Skeletal muscle satellite cell (primary cell): ENCODE data around the gene MLLT10.

Experiments used
- H3K27me3 ChIP-seq: 2 replicates; pipeline ENCODE4 v1.7.0; 2013; ENCODE audit warnings: low read length; ENCODE audit not compliant: control insufficient read depth, insufficient read depth
- H3K36me3 ChIP-seq: 2 replicates; pipeline ENCODE4 v1.7.0; 2013; ENCODE audit warnings: mild to moderate bottlenecking, control low read depth, low read length; ENCODE audit not compliant: insufficient read depth
- H3K4me1 ChIP-seq: 2 replicates; pipeline ENCODE4 v1.7.0; 2013; ENCODE audit warnings: low read length; ENCODE audit not compliant: control insufficient read depth, insufficient read depth
- H3K4me2 ChIP-seq: 2 replicates; pipeline ENCODE4 v1.7.0; 2013; ENCODE audit warnings: mild to moderate bottlenecking, low read length
- H3K4me3 ChIP-seq: 2 replicates; pipeline ENCODE4 v1.7.0; 2013; ENCODE audit warnings: low read length
- H3K9ac ChIP-seq: 2 replicates; pipeline ENCODE4 v1.7.0; 2013; ENCODE audit warnings: mild to moderate bottlenecking, low read depth, low read length, moderate library complexity
- H3K9me3 ChIP-seq: replicated peaks from 2 replicates; pipeline ENCODE4 v1.7.0; 2013; ENCODE audit warnings: mild to moderate bottlenecking, control low read depth, low read length

MLLT10 gene

GRCh38 chr10:21495752-21496342 lies 38.2 kb upstream of the MLLT10 start:
- Histone ChIP-seq H3K36me3 (no peaks in the 10 kb centered on the region), H3K27me3 (peaks cover 19% of the 10 kb centered on the region), H3K4me2 (peak overlapping the region; percentile 100)

GRCh38 chr10:21496343-21497176 lies 37.5 kb upstream of the MLLT10 start:
- peaks cover 13% of the 10 kb centered on the region for H3K4me1 ChIP-seq
- peak overlapping the region; percentile 67 for H3K9ac ChIP-seq
- peaks cover 19% of the 10 kb centered on the region for H3K27me3 ChIP-seq
- H3K9me3 ChIP-seq: no peaks in the 10 kb centered on the region
- H3K4me3 ChIP-seq: peak overlapping the region; percentile 98
- H3K36me3 ChIP-seq: no peaks in the 10 kb centered on the region
- peak overlapping the region; percentile 100 for H3K4me2 ChIP-seq

More at GRCh38 chr10:21495752-21496342, 38.2 kb upstream of the MLLT10 start:
- Histone ChIP-seq H3K9me3 (no peaks in the 10 kb centered on the region), H3K4me1 (peaks cover 13% of the 10 kb centered on the region), H3K4me3 (peak overlapping the region; percentile 98), H3K9ac (peak overlapping the region; percentile 67)

- Histone ChIP-seq H3K27me3 (peaks cover 19% of the 10 kb centered on the region), H3K9ac (peak overlapping the region; percentile 67), H3K4me2 (peak overlapping the region; percentile 100), H3K4me3 (peak overlapping the region; percentile 98), H3K9me3 (no peaks in the 10 kb centered on the region), H3K4me1 (peaks cover 13% of the 10 kb centered on the region), H3K36me3 (no peaks in the 10 kb centered on the region)
These were observed 36.7 kb upstream of the MLLT10 start for GRCh38 chr10:21497177-21497807.

- Histone ChIP-seq H3K4me1 (peaks cover 13% of the 10 kb centered on the region), H3K36me3 (no peaks in the 10 kb centered on the region), H3K9ac (no peak overlapping the region), H3K27me3 (peaks cover 19% of the 10 kb centered on the region), H3K4me2 (no peak overlapping the region), H3K4me3 (no peak overlapping the region), H3K9me3 (no peaks in the 10 kb centered on the region)
These were observed 35.7 kb upstream of the MLLT10 start for GRCh38 chr10:21498377-21498776.

- peaks cover 19% of the 10 kb centered on the region for H3K27me3 ChIP-seq
- peaks cover 13% of the 10 kb centered on the region for H3K4me1 ChIP-seq
- no peaks in the 10 kb centered on the region for H3K9me3 ChIP-seq
- no peak overlapping the region for H3K4me2 ChIP-seq
- H3K36me3 ChIP-seq: no peaks in the 10 kb centered on the region
- H3K4me3 ChIP-seq: no peak overlapping the region
- H3K9ac ChIP-seq: no peak overlapping the region
These were observed 35.0 kb upstream of the MLLT10 start for GRCh38 chr10:21498986-21499385.

- Histone ChIP-seq H3K4me2 (peak overlapping the region; percentile 63), H3K9me3 (no peaks in the 10 kb centered on the region), H3K36me3 (no peaks in the 10 kb centered on the region), H3K9ac (no peak overlapping the region), H3K27me3 (peaks cover 19% of the 10 kb centered on the region), H3K4me3 (no peak overlapping the region), H3K4me1 (peaks cover 7% of the 10 kb centered on the region)
These were observed 34.1 kb upstream of the MLLT10 start for GRCh38 chr10:21499701-21500577.

GRCh38 chr10:21500578-21500910 lies 33.5 kb upstream of the MLLT10 start:
- Histone ChIP-seq H3K4me3 (no peak overlapping the region), H3K9me3 (no peaks in the 10 kb centered on the region), H3K9ac (no peak overlapping the region), H3K4me2 (peak overlapping the region; percentile 63), H3K36me3 (no peaks in the 10 kb centered on the region), H3K27me3 (peaks cover 19% of the 10 kb centered on the region), H3K4me1 (peaks cover 3% of the 10 kb centered on the region)

GRCh38 chr10:21501091-21501490 lies 32.9 kb upstream of the MLLT10 start:
- peaks cover 19% of the 10 kb centered on the region for H3K27me3 ChIP-seq

GRCh38 chr10:21501731-21502347 lies 32.2 kb upstream of the MLLT10 start:
- Histone ChIP-seq H3K27me3 (peaks cover 19% of the 10 kb centered on the region), H3K4me1 (peaks cover 3% of the 10 kb centered on the region), H3K4me2 (no peak overlapping the region), H3K4me3 (no peak overlapping the region), H3K9me3 (no peaks in the 10 kb centered on the region), H3K36me3 (no peaks in the 10 kb centered on the region), H3K9ac (no peak overlapping the region)

More at GRCh38 chr10:21501091-21501490, 32.9 kb upstream of the MLLT10 start:
- Histone ChIP-seq H3K9ac (no peak overlapping the region), H3K4me3 (no peak overlapping the region), H3K4me1 (peaks cover 3% of the 10 kb centered on the region), H3K36me3 (no peaks in the 10 kb centered on the region), H3K9me3 (no peaks in the 10 kb centered on the region), H3K4me2 (no peak overlapping the region)

- H3K27me3 ChIP-seq: peaks cover 18% of the 10 kb centered on the region
- no peaks in the 10 kb centered on the region for H3K9me3 ChIP-seq
- H3K4me2 ChIP-seq: no peak overlapping the region
- H3K36me3 ChIP-seq: no peaks in the 10 kb centered on the region
- H3K4me1 ChIP-seq: peaks cover 2% of the 10 kb centered on the region
- no peak overlapping the region for H3K9ac ChIP-seq
- no peak overlapping the region for H3K4me3 ChIP-seq
These were observed 31.7 kb upstream of the MLLT10 start for GRCh38 chr10:21502348-21502740.
